LNCAP (cell line): ENCODE data around the gene DHRS7B.

ENCODE experiments used
- CTCF ChIP-seq: fragments of 450-650 bp; IDR thresholded peaks from 2 replicates; pipeline ENCODE4 v1.5.1; 2017; ENCODE audit warnings: mild to moderate bottlenecking

Gene DHRS7B

GRCh38 chr17:21184570-21184969, 57.8 kb downstream of the DHRS7B start:
- no peak for TF ChIP-seq CTCF

GRCh38 chr17:21185061-21185460, 58.3 kb downstream of the DHRS7B start:
- no peak for TF ChIP-seq CTCF

- no peak for TF ChIP-seq CTCF
Observed at GRCh38 chr17:21186399-21187187, 59.8 kb downstream of the DHRS7B start.

GRCh38 chr17:21189361-21189760, 62.6 kb downstream of the DHRS7B start:
- no peak for TF ChIP-seq CTCF

GRCh38 chr17:21190078-21190477, 63.3 kb downstream of the DHRS7B start:
- no peak for TF ChIP-seq CTCF

GRCh38 chr17:21191698-21192097, 64.9 kb downstream of the DHRS7B start:
- TF ChIP-seq CTCF: no peak

GRCh38 chr17:21193031-21193430, 66.3 kb downstream of the DHRS7B start:
- no peak for TF ChIP-seq CTCF

GRCh38 chr17:21194226-21194625, 67.5 kb downstream of the DHRS7B start:
- no peak for TF ChIP-seq CTCF
